ENCODE measurements around the gene CDC42BPB. TPM values are rescaled to one million over a fixed set of nuclear protein-coding genes. Genes with fewer than 3 reads are reported as not detected.

The CDC42BPB gene
- total RNA-seq, 6 donors from 2014 or later, result 108 to 268 (median 124) TPM

DNA sequence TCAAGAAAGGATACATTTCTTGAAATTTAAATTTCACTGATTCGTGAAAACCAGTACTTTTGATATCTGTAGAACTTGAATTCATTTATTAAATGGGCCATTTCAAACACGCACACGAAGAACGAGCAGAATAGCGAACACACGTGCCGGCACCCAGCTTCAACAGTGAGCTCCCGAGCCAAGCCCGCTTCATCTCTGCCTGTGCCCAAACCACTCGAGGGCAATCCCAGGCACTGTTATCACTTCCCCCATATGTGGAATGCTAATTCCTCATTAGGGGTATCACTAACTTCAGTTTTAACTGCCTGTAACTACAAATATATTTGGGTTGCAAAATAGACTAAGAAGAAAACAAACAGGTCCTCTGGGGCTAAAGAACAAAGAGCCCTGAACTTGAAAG is 86.9 kb downstream of the CDC42BPB start:
- peaks cover 26 to 99% (median 86%) of the 10 kb centered on the region in 4 donors for H3K36me3 ChIP-seq
- ATAC-seq (ENCODE audit: low FRiP score in 2 of 2), result no peak
- H3K4me1 ChIP-seq, result peaks cover 0 to 9% (median 0%) of the 10 kb centered on the region in 4 donors
- 86 to 93% methylated on average over 10 of the region's 10 CpGs for WGBS, 2 donors
- TF ChIP-seq EP300 (IDR thresholded peaks at IDR 0.05) (no peak), POLR2AphosphoS5 (IDR thresholded peaks at IDR 0.05) (no peak)
- TF ChIP-seq, protein P1, sequence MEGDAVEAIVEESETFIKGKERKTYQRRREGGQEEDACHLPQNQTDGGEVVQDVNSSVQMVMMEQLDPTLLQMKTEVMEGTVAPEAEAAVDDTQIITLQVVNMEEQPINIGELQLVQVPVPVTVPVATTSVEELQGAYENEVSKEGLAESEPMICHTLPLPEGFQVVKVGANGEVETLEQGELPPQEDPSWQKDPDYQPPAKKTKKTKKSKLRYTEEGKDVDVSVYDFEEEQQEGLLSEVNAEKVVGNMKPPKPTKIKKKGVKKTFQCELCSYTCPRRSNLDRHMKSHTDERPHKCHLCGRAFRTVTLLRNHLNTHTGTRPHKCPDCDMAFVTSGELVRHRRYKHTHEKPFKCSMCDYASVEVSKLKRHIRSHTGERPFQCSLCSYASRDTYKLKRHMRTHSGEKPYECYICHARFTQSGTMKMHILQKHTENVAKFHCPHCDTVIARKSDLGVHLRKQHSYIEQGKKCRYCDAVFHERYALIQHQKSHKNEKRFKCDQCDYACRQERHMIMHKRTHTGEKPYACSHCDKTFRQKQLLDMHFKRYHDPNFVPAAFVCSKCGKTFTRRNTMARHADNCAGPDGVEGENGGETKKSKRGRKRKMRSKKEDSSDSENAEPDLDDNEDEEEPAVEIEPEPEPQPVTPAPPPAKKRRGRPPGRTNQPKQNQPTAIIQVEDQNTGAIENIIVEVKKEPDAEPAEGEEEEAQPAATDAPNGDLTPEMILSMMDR (IDR thresholded peaks at IDR 0.05), result no peak
- no peak overlapping the region for H3K4me3 ChIP-seq
- DNase-seq, result no peak
- H3K9me3 ChIP-seq, result no peaks in the 10 kb centered on the region
- no peaks in the 10 kb centered on the region for H3K27me3 ChIP-seq
- no peak overlapping the region for H3K27ac ChIP-seq

DNA sequence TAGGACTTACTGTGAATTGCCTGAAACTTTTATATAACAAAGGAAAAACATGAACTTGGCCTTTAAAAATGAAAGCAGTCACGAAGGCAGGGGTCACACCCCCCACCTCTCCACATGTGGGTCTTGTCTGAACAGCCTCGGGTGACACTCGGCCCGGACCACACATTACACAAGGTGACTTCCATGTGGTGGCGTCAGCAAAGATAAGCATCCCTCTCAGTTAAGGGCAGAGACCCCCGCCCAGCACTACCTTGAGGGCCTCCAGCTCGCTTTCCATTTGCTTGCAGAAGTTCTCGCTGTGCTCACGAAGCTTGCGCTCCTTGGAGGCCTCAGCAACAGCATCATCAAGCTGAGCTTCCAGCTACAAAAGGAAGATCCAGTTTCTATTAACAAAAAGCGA is 87.4 kb downstream of the CDC42BPB start:
- Histone ChIP-seq H3K36me3 (peaks cover 32 to 99% (median 85%) of the 10 kb centered on the region in 4 donors), H3K4me3 (no peak overlapping the region), H3K27ac (no peak overlapping the region), H3K27me3 (no peaks in the 10 kb centered on the region), H3K4me1 (peaks cover 0 to 9% (median 0%) of the 10 kb centered on the region in 4 donors), H3K9me3 (no peaks in the 10 kb centered on the region)
- ATAC-seq (ENCODE audit: low FRiP score in 2 of 2), result no peak
- 91 to 93% methylated on average over 11 of the region's 11 CpGs for WGBS, 2 donors
- TF ChIP-seq, protein P1 (IDR thresholded peaks at IDR 0.05), result no peak
- TF ChIP-seq EP300 (IDR thresholded peaks at IDR 0.05) (no peak), POLR2A (IDR thresholded peaks at IDR 0.05) (no peak), POLR2AphosphoS5 (IDR thresholded peaks at IDR 0.05) (no peak)
- no peak for DNase-seq

DNA sequence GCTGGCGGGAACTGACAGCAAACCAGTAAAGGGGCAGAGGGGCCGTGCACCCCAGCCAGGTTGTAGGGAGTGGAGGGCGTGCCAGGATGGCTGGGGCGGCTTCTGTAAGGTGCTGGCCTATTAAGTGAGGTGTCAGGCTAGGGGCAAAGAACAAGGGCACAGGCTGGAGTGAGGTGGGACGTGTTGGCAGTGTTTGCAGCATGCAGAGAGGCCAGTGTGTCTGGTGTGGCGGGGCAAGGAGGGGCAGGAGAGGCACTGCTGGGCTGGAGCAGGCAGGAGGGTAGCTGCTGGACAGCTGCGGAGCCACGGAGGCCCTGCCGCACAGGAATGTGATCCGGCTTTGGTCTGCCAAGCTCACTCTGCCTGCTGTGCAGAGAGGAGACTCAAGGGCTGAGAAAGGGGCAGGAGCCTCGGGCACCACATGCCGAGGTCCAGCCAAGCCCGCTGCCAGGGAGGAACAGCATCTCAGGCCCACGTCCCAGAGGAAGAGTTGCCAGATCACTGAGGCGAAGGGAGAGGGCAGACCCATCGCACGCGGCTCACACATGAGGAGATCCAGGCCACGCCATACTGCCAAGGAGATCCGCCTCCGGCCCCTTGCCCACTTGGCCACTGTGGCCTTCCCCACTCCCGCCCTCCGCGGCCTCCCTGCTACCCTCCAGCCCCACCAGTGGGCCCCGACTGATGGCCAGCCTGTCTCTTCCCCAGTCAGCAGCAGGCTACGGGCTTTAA is 88.1 kb downstream of the CDC42BPB start:
- ATAC-seq (ENCODE audit: low FRiP score in 2 of 2) (peak in 1 of 2 donors; percentile 15), DNase-seq (peak in 1 of 2 donors; percentile 71)
- WGBS, 2 donors, result 93 to 96% methylated on average over 15 to 25 of the region's 26 CpGs
- peaks cover 38 to 99% (median 85%) of the 10 kb centered on the region in 4 donors for H3K36me3 ChIP-seq
- TF ChIP-seq, protein P1 (IDR thresholded peaks at IDR 0.05), result no peak
- no peak for TF ChIP-seq POLR2A (IDR thresholded peaks at IDR 0.05)
- no peak for TF ChIP-seq POLR2AphosphoS5 (IDR thresholded peaks at IDR 0.05)
- TF ChIP-seq EP300 (IDR thresholded peaks at IDR 0.05), result no peak
- H3K9me3 ChIP-seq, result no peaks in the 10 kb centered on the region
- peaks cover 0 to 9% (median 0%) of the 10 kb centered on the region in 4 donors for H3K4me1 ChIP-seq
- H3K4me3 ChIP-seq, result no peak overlapping the region
- no peaks in the 10 kb centered on the region for H3K27me3 ChIP-seq
- H3K27ac ChIP-seq, result no peak overlapping the region

DNA sequence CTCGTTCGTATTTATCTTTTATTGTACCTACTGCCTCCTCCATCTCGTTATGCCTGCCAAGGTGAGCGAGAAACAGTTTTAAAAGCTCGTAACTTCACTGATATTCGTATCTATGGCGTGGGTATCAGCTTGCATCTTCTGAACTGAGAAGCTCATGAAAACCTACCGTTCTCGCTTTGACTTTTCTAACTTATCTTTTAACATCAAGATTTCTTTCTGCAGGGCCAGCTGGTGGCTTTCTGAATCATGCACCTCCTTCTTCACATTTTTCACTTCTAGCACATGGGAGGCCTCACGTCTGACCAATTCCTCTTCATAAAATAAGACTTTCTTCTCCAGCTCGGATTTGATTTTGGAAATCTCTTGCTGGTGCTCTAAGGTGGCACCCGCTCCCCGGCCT is 89.0 kb downstream of the CDC42BPB start:
- no peak overlapping the region for H3K4me3 ChIP-seq
- H3K4me1 ChIP-seq, result peaks cover 0 to 9% (median 0%) of the 10 kb centered on the region in 4 donors
- ATAC-seq (ENCODE audit: low FRiP score in 2 of 2) (no peak), DNase-seq (no peak)
- H3K27me3 ChIP-seq, result no peaks in the 10 kb centered on the region
- TF ChIP-seq EP300 (IDR thresholded peaks at IDR 0.05), result no peak
- TF ChIP-seq, protein P1 (IDR thresholded peaks at IDR 0.05), result no peak
- WGBS, 2 donors, result 96% methylated on average over 13 of the region's 13 CpGs
- no peaks in the 10 kb centered on the region for H3K9me3 ChIP-seq
- H3K27ac ChIP-seq, result no peak overlapping the region
- H3K36me3 ChIP-seq, result peaks cover 41 to 99% (median 84%) of the 10 kb centered on the region in 4 donors

DNA sequence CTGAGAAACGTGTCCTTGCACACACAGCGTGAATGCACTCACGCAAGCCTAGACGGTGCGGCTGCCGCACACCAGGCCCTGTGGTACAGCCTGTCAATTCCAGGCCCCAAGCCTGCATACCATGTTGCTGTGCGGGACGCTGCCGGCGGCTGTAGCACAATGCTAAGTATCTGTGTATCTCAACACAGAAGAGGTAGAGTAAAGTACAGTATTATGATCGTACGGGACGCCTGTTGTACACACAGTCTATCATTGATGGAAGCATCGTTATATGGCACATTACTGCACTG is 89.9 kb downstream of the CDC42BPB start:
- peak in 1 of 2 donors; percentile 62 for DNase-seq
- no peaks in the 10 kb centered on the region for H3K9me3 ChIP-seq
- no peaks in the 10 kb centered on the region for H3K27me3 ChIP-seq
- H3K27ac ChIP-seq, result no peak overlapping the region
- H3K36me3 ChIP-seq, result peaks cover 45 to 100% (median 86%) of the 10 kb centered on the region in 4 donors
- TF ChIP-seq POLR2AphosphoS5 (IDR thresholded peaks at IDR 0.05) (no peak), POLR2A (IDR thresholded peaks at IDR 0.05) (no peak), EP300 (IDR thresholded peaks at IDR 0.05) (no peak)
- TF ChIP-seq, protein P1 (IDR thresholded peaks at IDR 0.05), result no peak
- ATAC-seq (ENCODE audit: low FRiP score in 2 of 2), result no peak
- H3K4me3 ChIP-seq, result no peak overlapping the region
- H3K4me1 ChIP-seq, result peaks cover 0 to 9% (median 0%) of the 10 kb centered on the region in 4 donors
- WGBS, 2 donors, result 95 to 96% methylated on average over 14 of the region's 14 CpGs

Measured in upper lobe of left lung (tissue), 6 donors.